ENCODE data around the gene BTNL2.
"Not testable (repeated sequence)": the region's sequence is repeated elsewhere in the genome, so short reads cannot be mapped to it uniquely, and the experiment has no call there.

DNA sequence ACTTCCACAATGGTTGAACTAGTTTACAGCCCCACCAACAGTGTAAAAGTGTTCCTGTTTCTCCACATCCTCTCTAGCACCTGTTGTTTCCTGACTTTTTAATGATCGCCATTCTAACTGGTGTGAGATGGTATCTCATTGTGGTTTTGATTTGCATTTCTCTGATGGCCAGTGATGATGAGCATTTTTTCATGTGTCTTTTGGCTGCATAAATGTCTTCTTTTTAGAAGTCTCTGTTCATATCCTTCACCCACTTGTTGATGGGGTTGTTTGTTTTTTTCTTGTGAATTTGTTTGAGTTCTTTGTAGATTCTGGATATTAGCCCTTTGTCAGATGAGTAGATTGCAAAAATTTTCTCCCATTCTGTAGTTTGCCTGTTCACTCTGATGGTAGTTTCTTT is 47.8 kb downstream of the BTNL2 start:
- not testable (repeated sequence) for TF ChIP-seq CTCF, POLR2AphosphoS5, POLR2A (IDR thresholded peaks at IDR 0.05)
